ENCODE measurements around the gene OR51S1.
"Not testable (repeated sequence)": the region's sequence is repeated elsewhere in the genome, so short reads cannot be mapped to it uniquely, and the experiment has no call there.

Gene OR51S1

GRCh38 chr11:4808476-4808875, 40.5 kb downstream of the OR51S1 start:
- no peak for DNase-seq (ENCODE audit: low read depth in 1 of 2, low spot score in 1 of 2)

GRCh38 chr11:4804280-4804679, 44.7 kb downstream of the OR51S1 start, which contains the start of gene OR52R1:
OR52R1 (minus strand) TSS chr11:4804380; CDS start chr11:4804380, 0 bp downstream.
- no peak for DNase-seq (ENCODE audit: low read depth in 1 of 2, low spot score in 1 of 2)

- not testable (repeated sequence) for DNase-seq (ENCODE audit: low read depth in 1 of 2, low spot score in 1 of 2)
These were observed 47.7 kb downstream of the OR51S1 start for GRCh38 chr11:4801316-4801715.

- no peak for DNase-seq (ENCODE audit: low read depth in 1 of 2, low spot score in 1 of 2)
These were observed 50.4 kb downstream of the OR51S1 start for GRCh38 chr11:4798427-4799183.

Data from stimulated activated CD4-positive, alpha-beta T cell treated with anti-CD3 and anti-CD28 coated beads, Interleukin-15, amount 100 ng/mL, for 1 hour (primary cell).